Measurements from ENCODE around the gene ZNRF3.
"Not testable (repeated sequence)": the region's sequence is repeated elsewhere in the genome, so short reads cannot be mapped to it uniquely, and the experiment has no call there.

The ZNRF3 gene

GRCh38 chr22:28882878-28883656 is at the start of gene ZNRF3:
Gene ZNRF3 (plus strand): TSS chr22:28883572. CDS start chr22:28883767, 195 bp downstream.
- peak; percentile 89 for DNase-seq

- DNase-seq = no peak
Measured at GRCh38 chr22:28835630-28836189, 47.7 kb upstream of the ZNRF3 start.

DNA sequence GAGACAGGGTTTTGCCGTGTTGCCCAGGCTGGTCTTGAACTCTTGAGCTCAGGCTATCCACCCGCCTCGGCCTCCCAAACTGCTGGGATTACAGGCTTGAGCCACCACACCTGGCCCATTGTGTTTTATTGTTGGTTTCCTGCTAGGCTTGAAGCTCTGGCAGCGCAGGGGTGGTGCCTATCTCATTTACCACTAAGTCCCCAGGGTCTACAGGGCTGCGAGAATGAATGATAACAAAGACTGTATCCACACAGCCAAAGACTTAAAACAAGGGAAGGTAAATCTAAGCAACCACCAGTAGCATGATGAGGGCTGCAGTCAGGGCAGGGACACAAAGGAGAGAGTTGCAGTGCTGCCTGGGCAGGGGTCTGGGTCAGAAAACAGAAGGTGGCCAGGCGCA is 45.7 kb upstream of the ZNRF3 start:
- no peak for DNase-seq

- no peak for DNase-seq
Measured at GRCh38 chr22:28838971-28839370, 44.4 kb upstream of the ZNRF3 start.

DNA sequence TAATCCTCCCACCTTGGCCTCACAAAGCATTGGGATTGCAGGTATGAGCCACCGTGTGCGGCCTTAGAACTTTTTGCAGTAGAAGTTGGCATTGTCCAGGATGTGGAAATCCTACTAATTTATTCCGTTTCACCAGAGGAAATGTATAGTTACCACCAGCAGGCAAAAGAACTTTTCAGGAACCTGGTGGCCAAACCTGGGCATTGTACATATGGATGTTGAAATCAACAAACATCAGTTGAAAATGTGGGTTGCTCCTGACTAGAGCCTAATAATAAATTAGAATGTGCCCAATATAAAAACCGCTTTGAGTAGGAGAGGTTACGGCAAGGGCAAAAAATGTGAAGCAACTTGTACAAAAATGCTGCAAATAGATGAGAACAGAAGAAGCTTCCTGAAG is 42.3 kb upstream of the ZNRF3 start:
- no peak for DNase-seq

- no peak for DNase-seq
Measured at GRCh38 chr22:28843633-28844032, 39.7 kb upstream of the ZNRF3 start.

GRCh38 chr22:28844277-28844676 is 39.1 kb upstream of the ZNRF3 start:
- not testable (repeated sequence) for DNase-seq

DNA sequence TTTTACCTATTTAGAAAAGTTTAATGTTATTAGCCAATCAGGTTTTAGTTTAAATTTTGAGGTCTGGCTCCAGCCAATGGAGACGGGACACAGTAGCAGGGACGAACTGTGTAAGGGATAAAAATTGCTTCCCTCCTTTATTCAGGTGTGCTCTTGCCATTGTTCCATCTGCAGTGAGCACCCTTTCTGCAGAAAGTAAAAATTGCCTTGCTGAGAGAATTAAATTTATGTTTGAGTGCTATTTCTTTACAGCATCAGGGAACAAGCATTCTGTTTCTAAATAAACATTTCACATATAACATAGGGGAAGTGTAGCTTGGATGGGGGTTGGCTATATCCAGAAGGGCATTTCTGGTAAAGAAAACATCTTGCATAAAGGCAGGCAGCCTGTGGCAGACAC is 36.4 kb upstream of the ZNRF3 start:
- DNase-seq = no peak

DNA sequence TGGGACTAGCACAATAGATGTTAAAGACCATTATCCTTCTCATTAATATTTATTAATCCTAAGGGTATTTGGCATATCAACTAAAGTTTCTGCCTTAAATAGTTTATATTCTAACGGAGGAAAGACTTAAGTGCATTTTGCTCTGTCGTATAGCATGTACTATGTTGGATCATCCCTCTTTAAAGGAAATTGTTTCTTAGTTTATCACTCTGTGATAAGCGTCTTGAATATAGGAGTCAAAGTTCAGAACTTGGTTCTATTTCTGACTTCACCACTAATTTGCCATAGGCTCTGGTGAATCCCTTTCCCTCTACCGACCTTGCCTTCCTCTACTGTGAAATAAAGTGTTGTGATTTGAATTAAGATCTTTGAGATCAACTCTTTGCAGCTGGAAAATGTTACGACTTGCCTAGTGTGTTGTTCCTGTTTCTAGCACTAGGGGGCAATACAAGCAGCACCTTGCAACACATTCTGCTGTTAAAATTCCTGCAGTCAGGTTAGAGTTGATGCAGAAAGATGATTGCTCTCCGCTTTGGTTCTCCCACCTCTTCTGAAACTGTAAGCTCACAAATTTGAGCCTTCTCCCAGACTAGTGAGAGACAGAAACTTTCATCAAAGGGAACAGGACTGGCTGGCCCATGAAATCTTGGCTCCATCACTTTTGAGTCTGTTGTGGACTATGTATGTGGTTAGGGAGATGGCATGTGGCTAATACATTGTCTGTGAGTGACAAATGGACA is 27.8 kb upstream of the ZNRF3 start:
- DNase-seq = peak; percentile 62

DNA sequence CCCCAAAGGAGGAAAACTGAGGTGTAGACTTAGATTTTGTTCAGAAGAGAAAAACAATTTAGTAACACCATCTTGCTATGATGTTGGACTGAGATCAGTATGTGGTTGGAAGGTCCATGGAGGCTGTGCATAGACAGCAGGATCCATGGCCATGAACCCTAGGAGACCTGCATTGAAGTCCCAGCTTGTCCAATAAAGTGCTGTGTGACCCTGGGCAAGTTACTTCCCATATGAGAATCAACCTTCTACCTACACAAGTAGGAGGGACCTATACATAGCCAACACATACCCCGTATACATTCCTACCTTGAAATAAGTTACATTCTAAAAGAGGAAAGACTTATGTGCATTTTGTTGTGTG is 27.3 kb upstream of the ZNRF3 start:
- DNase-seq = no peak

GRCh38 chr22:28857288-28857687 is 26.1 kb upstream of the ZNRF3 start:
- no peak for DNase-seq

DNA sequence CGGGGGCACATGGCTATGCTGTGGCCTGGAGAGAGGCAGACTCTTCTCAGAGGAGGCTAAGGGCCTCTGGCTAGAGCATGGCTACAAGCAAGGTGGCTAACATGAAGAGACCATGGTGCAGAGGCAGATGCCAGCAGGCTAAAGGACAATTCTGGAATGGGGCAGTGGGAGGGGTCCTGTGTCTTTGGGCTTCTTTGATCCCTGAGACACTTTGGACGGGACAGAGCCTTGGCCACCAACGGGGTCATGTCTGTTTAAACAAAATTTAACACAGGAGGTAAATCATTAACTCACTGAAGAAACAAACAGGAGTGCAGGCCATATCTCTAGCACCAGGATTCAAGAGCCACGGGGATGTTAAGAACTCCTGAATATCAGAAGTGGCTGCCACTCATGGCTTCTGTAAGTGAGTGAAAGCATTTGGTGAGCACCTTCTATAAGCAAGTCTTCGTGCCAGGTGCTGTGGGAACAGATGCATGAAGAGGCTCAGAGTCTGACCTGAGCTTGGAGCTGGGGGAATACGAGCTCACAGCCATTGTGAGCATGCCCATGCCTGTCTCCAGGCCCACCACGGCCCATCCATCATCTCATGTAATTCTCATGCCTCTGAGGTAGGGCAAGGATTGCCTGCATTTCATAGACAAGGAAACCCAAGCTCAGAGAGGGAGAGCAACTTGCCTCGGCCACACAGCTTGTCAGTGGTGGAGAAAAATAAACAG is 18.3 kb upstream of the ZNRF3 start:
- no peak for DNase-seq

DNA sequence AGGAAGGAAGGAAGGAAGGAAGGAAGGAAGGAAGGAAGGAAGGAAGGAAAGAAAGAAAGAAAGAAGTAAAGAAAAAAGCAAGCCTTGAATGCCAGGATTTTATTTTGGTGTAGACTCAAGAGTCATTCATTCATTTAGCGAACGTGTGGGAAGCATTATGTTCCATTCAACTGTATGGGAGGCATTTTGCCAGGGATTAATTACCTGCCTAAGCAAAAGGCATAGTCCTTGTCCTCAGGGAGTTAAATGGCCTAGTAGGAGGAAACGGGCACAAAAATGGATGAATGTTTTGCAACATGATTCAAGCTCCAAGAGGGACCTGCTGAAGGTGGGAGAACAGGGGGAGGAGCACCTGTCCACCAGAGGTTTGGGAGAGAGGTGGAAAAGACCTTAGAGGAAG is 16.2 kb upstream of the ZNRF3 start:
- DNase-seq = no peak

GRCh38 chr22:28868389-28868788 is 15.0 kb upstream of the ZNRF3 start:
- not testable (repeated sequence) for DNase-seq

DNA sequence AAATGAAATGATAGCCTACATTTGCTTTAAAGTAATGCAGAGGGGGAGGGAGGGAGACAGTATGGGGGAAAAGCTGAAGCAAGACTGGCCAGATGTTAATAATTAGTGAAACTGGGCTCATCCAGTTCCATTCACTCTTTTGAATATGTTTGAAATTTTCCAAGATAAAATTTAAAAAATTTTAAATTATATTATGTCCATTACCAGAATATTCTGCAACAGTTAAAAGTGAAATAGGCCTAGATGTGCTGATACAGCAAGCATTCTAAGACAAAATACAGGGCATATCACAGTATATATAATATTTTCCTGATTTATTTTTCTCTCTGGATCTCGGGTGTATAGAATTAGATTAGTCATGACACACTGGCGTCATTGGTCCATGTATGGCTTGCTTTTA is 13.6 kb upstream of the ZNRF3 start:
- no peak for DNase-seq

GRCh38 chr22:28873183-28873963 is 10.0 kb upstream of the ZNRF3 start:
- no peak for DNase-seq

DNA sequence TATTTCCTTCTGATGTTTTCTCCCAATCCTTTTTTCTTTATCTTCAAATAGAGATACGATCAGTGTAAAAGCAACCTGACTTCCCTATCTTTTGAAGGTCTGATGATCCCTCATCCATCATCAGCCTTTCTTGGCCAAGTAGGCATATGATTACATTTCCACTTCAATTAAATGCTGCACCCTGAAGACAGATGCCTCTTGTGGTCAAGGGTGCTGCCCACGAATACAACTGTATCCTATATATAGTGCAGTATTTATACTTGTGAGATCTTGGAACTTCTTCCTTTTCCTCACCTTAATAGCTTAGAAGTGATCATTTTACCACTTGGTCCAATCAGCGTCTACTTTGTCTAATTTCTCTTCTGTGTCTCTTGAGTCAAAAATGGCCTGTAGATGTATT is 9.3 kb upstream of the ZNRF3 start:
- no peak for DNase-seq

DNA sequence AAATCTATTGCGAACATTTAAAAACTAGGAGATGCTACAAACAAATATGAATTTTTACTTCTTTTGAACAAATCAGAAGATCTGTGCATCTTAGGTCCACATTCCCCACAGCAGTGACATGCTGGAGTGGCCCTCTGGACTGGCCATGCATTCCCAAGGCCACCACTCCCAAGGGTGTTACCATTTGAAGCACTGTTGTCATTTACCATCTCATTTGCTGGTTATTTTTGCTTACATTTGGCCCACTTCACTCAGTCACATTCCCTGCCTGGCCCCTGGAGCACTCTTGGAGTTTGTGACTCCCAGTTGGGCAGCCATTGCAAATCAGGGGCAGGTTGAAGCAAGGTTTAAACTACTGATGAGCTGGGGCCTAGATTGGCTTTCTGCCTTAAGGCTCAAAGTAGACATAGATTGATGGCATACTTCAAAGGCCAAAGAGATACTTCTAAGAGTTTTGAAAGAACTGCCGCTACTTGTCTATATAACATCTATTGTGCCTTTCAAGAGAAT is 8.5 kb upstream of the ZNRF3 start:
- DNase-seq = no peak

DNA sequence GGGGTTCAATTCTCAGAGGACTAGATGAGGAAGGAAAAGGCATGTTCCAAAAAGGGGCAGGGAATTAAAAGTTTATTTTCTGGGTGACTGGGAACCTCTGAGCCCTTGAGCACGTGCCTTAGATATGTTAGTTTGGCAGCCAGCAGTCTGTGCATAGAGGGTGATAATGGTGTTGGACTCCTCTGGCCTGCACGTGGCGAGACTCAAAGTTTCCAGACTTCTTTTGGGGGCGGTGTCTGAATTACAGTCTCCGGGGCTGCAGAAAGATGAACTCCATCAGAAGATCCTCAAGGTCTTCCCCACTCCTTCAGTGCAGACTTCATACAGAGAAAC is 861 bp upstream of the ZNRF3 start:
- peak; percentile 44 for DNase-seq

DNA sequence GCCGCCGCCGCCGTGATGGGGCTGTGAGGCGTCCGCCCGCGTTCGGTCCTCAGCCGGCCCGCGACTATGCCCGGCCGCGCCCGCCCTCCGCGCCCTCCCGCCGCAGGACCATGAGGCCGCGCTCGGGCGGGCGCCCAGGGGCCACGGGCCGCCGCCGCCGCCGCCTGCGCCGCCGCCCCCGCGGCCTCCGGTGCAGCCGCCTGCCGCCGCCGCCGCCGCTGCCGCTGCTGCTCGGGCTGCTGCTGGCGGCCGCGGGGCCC is 215 bp downstream of the ZNRF3 start:
- DNase-seq = no peak

- DNase-seq = peak; percentile 35
Measured at GRCh38 chr22:28883917-28884746, 760 bp downstream of the ZNRF3 start.

DNA sequence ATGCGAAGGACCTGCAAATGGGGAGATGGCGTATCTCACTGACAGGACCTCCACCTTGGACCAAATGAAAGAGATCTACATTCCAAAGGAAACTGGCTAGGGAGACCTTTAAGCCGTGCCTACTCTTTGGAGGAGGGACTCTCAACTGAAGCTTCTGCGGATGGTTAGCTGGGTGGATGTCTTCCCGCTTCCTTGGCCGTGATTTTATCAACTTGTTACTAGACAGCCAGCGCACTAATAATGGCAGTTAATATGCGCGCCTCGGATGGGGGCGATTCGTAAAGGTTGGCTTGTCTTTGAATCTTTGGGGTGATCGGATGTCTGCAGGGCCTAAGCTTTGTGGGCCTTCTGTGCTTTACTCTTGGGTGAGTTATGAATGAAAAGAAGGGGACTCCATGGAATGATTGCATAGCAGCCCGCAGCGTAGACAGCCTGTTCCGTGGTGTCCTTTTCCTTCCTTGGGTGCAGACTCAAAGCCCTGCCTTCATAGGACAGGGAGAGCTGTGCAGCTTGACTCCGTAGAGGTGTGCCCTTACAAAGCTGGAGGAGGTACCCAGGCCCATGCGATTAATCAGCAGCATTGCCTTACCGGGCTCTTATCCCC is 1.5 kb downstream of the ZNRF3 start:
- no peak for DNase-seq

Measured in EL (cell line).